Umbilical cord (tissue), 2 donors: ENCODE results near the gene SARDH. TPM values are rescaled to one million over a fixed set of nuclear protein-coding genes. Genes with fewer than 3 reads are reported as not detected.
"Not testable (repeated sequence)": the region's sequence is repeated elsewhere in the genome, so short reads cannot be mapped to it uniquely, and the experiment has no call there.

Experiments used
- DNase-seq: peaks from one replicate; pipeline ENCODE4 v3.0.0-alpha.2; 2015; ENCODE audit warnings: low spot score
- total RNA-seq: library from RNA; depleted of rRNA; stranded (reverse); fragments of >200 nt; gene quantifications from one replicate; pipeline ENCODE4 v1.2.3, GENCODE V29; 2014; ENCODE audit warnings: low replicate concordance; ENCODE audit not compliant: insufficient read depth

Gene SARDH
- total RNA-seq, 1 donor from 2014 or later: 7.7 TPM

- DNase-seq: peak; percentile 14
Measured at GRCh38 chr9:133635098-133635497, 103.1 kb downstream of the SARDH start.

DNA sequence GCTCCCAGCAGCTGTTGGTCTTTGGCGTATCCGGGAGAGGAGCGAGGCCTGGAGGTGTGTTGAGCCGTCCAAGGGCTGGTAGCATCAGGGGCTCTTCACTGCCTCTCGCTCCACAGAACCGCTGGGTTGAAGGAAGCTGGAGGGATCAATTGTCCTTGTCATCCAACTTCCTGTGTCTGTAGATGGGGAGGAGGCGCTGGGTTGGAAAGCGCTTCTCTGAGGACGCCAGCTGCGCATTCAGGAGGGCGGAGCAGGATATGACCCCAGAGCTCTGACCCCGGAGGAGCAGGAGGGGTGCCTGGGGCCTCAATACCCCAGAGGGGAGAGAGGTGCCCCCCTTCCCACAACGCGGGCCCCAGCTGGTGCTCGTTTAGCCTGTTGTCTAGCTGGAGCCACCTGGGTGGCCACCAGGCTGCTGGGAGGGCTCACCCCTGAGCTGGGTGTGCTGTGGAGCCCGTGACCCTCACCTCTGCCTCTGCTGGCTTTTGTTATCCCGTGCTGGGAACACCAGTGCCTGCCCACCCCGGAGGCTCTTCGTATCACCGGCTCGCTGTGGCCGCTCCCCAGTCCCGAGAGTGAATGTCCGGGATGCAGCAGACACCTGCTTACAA is 104.0 kb downstream of the SARDH start:
- DNase-seq: no peak

DNA sequence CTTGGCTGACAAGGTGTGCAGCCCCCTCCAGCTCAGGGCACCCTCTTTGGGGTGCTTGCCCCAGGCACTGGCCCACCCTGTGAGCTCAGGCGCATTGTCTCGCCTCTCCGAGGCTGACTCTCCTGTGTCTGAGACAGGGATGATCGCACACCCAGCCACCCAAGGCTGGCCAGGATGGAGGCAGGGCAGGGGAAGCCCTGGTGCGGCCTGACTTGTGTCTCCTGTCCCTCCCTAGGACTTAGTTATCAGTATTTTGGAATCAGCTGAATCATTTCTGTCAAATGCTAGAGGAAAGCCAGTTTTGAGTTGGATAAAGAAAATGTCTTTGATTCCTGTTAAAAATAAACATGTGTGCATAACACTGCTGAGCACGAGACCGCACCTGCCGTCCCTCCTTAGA is 104.5 kb downstream of the SARDH start:
- peak; percentile 55 for DNase-seq

GRCh38 chr9:133632806-133633680 is 105.1 kb downstream of the SARDH start:
- no peak for DNase-seq

- DNase-seq: no peak
Measured at GRCh38 chr9:133631111-133631510, 107.0 kb downstream of the SARDH start.

DNA sequence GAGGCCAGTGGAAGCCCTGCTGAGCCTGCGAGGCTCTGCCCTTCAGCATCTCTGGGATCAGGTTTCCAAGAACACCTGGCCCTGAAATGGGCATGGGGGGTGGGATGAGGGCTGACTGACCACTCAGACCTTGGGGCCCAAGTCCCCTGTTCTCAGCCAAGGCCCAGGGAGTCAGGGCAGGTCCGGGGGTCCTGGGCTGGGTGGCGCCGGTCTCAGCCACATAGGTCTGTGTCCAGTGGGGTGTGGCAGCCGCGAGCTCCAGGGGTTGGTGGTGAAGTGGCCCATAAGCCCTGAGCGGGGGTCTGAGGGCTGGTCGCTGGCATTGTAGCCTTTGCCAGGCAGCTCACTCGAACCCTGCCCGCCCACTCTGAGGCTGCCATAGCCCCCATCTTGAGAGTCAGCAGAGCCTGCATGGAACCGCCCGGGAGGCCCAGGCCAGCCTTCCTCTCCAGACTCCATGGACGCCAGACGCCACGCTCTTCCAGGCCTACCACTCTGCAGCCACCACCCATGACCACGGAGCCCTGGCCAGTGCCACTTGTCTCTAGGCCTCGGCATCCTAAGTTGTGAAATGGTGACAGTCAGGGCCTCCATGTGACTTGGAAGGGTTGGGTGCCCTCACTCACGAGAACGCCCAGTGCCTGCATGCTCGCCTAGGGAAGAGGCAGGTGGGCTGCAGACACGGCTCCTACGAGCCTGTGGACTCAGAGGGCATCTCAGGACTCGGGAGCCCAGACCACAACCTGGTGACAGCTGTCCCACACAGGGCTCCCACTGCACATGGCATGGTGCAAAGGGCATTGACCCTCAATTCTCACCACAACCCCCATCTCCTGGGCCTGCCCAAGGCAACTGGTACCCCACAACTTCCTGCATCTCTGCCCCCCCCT is 108.7 kb downstream of the SARDH start:
- no peak for DNase-seq

GRCh38 chr9:133628766-133629165 is 109.4 kb downstream of the SARDH start:
- DNase-seq: no peak

DNA sequence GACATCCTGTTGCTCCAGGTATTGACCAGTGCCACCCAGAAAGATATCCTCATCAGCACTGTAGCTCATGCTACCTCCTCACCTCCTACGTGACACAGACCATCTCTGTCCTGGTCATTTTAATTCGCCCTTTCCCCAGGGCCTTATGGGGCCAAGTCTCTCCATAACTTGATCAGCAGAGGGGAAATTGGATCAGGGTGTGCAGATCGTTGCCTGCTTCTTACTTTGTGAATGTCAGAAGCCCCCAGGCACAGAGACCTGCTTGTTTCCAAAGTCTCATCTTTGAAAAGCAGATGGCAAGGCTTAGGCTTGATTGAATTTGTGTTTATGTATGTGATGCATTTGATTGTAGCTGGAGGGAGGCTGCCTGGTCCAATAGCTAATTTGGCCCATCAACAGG is 110.8 kb downstream of the SARDH start:
- DNase-seq: no peak

DNA sequence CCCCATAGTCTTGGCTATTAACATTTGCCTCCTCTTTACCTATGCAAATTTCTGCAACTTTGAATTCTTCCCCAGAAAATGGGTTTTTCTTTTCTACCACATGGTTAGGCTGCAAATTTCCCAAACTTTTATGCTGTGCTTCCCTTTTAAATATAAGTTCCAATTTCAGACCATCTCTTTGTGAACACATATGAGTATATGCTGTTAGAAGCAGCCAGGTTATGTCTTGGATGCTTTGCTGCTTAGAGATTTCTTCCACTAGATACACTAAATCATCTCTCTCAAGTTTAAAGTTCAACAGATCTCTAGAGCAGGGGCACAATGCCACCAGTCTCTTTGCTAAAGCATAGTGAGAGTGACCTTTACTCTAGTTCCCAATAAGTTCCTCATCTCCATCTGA is 112.1 kb downstream of the SARDH start:
- not testable (repeated sequence) for DNase-seq

DNA sequence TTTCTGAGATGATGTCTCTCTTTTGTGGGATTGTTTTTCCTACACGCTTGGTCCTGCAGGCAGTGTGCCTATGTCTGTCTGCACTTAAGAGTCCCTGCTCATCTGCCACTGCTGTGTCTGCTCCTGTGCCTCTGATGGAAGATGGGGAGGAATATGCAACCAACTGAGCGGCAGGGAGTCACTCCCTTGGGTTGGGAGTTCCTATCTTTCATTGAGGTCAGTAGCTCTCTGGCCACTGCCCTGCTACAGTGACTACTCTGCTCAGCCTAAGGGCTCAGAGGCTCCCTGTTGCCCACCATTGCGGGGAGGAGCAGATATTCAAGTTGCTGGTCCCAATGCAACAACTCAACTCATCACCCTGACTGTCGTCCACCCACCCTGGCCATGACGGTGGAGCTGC is 115.6 kb downstream of the SARDH start:
- no peak for DNase-seq

DNA sequence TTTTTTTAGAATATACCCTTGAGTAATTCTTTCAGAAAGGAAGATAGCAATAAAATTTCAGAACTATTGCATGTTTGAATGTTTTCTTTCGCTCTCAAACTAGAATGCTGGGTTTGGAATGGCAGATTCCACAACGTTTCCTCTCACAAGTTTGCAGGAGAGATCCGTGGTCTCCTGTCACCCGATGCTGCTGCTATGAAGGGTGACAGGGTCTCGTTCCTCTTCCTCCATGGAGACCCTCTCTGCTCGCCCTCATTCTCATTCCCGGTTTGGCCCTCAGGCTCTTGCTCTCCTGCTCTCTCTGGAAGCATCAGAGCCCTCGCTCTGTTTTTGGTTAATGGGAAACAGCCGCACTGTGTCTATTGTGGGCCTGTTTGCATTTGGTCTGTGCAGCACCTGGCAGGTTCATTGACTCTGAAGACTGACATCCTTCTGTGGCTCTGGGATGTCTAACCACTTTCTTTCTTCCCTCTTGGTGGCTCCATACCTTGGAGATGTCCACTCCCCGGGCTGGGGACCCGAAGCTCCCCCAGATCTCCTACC is 116.4 kb downstream of the SARDH start:
- no peak for DNase-seq

DNA sequence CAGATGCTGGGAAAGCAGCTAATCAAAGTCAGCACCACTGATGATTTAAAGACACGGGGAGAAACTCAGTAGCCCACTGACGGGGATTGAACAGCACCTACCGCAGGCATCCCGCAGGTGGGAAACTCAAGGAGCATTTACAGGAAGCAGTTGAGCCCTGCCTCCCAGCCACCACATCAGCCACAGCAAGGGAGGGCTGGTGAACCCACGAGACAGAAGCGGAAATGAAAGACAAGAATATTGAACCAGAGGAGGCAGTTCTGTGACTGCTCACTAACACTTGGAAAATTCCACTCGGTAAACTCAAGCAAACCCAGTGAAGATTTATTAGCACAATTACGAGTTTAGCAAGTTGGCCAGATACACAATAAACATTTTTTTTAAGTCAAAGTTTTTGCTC is 118.4 kb downstream of the SARDH start:
- DNase-seq: no peak

- DNase-seq: no peak
Measured at GRCh38 chr9:133618726-133619125, 119.4 kb downstream of the SARDH start.

GRCh38 chr9:133616643-133617405 is 121.3 kb downstream of the SARDH start:
- DNase-seq: no peak

GRCh38 chr9:133615606-133616188 is 122.5 kb downstream of the SARDH start:
- no peak for DNase-seq

DNA sequence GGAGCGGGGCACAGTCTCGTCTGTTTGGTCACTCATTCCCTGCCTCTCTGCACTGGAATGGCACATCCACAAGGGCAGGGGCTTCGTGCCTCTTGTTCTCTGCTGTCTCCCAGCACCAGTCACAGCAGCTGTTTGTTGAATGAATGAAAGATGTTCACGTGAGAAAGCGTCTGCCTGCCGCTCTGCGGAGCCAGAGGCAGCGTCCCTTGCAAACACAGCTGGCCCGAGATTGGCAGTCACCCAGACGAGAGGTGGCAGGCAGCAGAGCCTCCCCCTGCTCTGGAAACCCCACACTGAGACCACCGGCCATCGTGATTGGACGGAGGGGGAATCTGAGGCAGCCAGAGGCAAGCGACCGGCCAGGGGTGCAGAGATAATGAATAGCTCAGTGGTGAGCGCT is 123.0 kb downstream of the SARDH start:
- no peak for DNase-seq

- DNase-seq: no peak
Measured at GRCh38 chr9:133614678-133615077, 123.5 kb downstream of the SARDH start.

DNA sequence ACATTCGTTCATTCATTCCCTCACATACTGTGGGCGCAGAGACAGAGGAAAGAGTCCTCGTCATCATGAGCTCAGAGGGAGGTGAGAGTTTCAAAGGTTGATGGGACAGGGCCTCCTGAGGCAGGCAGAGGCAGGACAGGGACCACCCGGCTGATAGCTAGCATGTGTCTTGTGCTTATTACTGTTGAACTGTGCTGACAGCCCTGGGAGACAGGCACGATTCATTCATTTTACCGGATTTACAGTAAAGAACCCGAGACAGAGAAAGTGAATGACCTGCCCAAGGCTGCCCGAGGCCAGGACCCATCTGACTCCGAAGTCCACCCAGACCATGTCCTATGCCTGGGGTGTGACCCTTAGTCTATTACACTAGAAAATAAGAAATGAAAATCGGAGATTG is 124.1 kb downstream of the SARDH start:
- DNase-seq: no peak
